KMS-11 (cell line): ENCODE measurements around the gene RBM18.

Experiments used
- H2AFZ ChIP-seq: fragments of 200-600 bp; sonication (generic); 2 replicates; pipeline ENCODE4 v1.6.1; 2016; ENCODE audit warnings: antibody characterized with exemption, mixed run types, low read depth
- H3K27ac ChIP-seq: fragments of 200-600 bp; sonication (generic); 2 replicates; pipeline ENCODE4 v1.6.1; 2016; ENCODE audit warnings: mild to moderate bottlenecking, mixed run types
- H3K27me3 ChIP-seq: fragments of 200-600 bp; sonication (generic); 2 replicates; pipeline ENCODE4 v1.6.1; 2017; ENCODE audit warnings: mild to moderate bottlenecking, low read depth, mixed run types, moderate library complexity; ENCODE audit not compliant: insufficient read depth
- H3K36me3 ChIP-seq: fragments of 200-600 bp; sonication (generic); 2 replicates; pipeline ENCODE4 v1.6.1; 2017; ENCODE audit warnings: mild to moderate bottlenecking, mixed run types; ENCODE audit not compliant: insufficient read depth
- H3K4me1 ChIP-seq: fragments of 200-600 bp; sonication (generic); 2 replicates; pipeline ENCODE4 v1.6.1; 2016; ENCODE audit warnings: mild to moderate bottlenecking, low read depth, mixed run types; ENCODE audit not compliant: poor library complexity, severe bottlenecking
- H3K4me2 ChIP-seq: fragments of 200-600 bp; sonication (generic); 2 replicates; pipeline ENCODE4 v1.7.0; 2016; ENCODE audit warnings: mild to moderate bottlenecking, mixed run types
- H3K4me3 ChIP-seq: fragments of 200-600 bp; sonication (generic); IDR thresholded peaks from 2 replicates; pipeline ENCODE4 v1.6.1; 2017; ENCODE audit warnings: low read depth, low read length, mixed read lengths; ENCODE audit not compliant: insufficient read depth
- H3K79me2 ChIP-seq: fragments of 200-600 bp; sonication (generic); 2 replicates; pipeline ENCODE4 v1.6.1; 2016; ENCODE audit warnings: low read depth, mixed run types; ENCODE audit not compliant: insufficient read depth
- H3K9ac ChIP-seq: fragments of 200-600 bp; sonication (generic); 2 replicates; pipeline ENCODE4 v1.6.1; 2016; ENCODE audit warnings: mild to moderate bottlenecking, mixed run types
- H4K20me1 ChIP-seq: fragments of 200-600 bp; sonication (generic); 2 replicates; pipeline ENCODE4 v1.6.1; 2016; ENCODE audit warnings: mild to moderate bottlenecking, mixed run types; ENCODE audit not compliant: insufficient read depth
- CTCF ChIP-seq: fragments of 200-600 bp; sonication (generic); conservative IDR thresholded peaks from 2 replicates; pipeline ENCODE4 v1.6.1; 2017; ENCODE audit warnings: low read depth, mild to moderate bottlenecking, antibody characterized with exemption, low read length, moderate library complexity, mixed read lengths

Gene RBM18

GRCh38 chr9:122218935-122219855, 45.4 kb downstream of the RBM18 start:
- H3K4me1 ChIP-seq, result no peaks in the 10 kb centered on the region
- no peaks in the 10 kb centered on the region for H3K36me3 ChIP-seq
- H3K27ac ChIP-seq, result no peak overlapping the region
- H3K4me2 ChIP-seq, result no peak overlapping the region
- no peak overlapping the region for H3K4me3 ChIP-seq
- H3K9ac ChIP-seq, result no peak overlapping the region
- no peaks in the 10 kb centered on the region for H3K27me3 ChIP-seq
- no peaks in the 10 kb centered on the region for H3K79me2 ChIP-seq
- H2AFZ ChIP-seq, result no peak overlapping the region
- no peak for TF ChIP-seq CTCF
- no peaks in the 10 kb centered on the region for H4K20me1 ChIP-seq

GRCh38 chr9:122218071-122218934, 46.3 kb downstream of the RBM18 start:
- TF ChIP-seq CTCF, result no peak
- H4K20me1 ChIP-seq, result no peaks in the 10 kb centered on the region
- H3K9ac ChIP-seq, result no peak overlapping the region
- no peaks in the 10 kb centered on the region for H3K79me2 ChIP-seq
- no peak overlapping the region for H3K4me3 ChIP-seq
- no peaks in the 10 kb centered on the region for H3K4me1 ChIP-seq
- no peaks in the 10 kb centered on the region for H3K27me3 ChIP-seq
- H2AFZ ChIP-seq, result no peak overlapping the region
- no peak overlapping the region for H3K27ac ChIP-seq
- no peak overlapping the region for H3K4me2 ChIP-seq
- H3K36me3 ChIP-seq, result no peaks in the 10 kb centered on the region

GRCh38 chr9:122217640-122218039, 47.0 kb downstream of the RBM18 start:
- no peaks in the 10 kb centered on the region for H3K27me3 ChIP-seq
- no peak for TF ChIP-seq CTCF

GRCh38 chr9:122216798-122217418, 47.7 kb downstream of the RBM18 start:
- H3K4me3 ChIP-seq, result no peak overlapping the region
- H3K27me3 ChIP-seq, result no peaks in the 10 kb centered on the region
- H3K4me1 ChIP-seq, result no peaks in the 10 kb centered on the region

More at GRCh38 chr9:122217640-122218039, 47.0 kb downstream of the RBM18 start:
- Histone ChIP-seq H3K4me3 (no peak overlapping the region), H3K27ac (no peak overlapping the region), H3K4me1 (no peaks in the 10 kb centered on the region), H2AFZ (no peak overlapping the region), H4K20me1 (no peaks in the 10 kb centered on the region), H3K9ac (no peak overlapping the region), H3K36me3 (no peaks in the 10 kb centered on the region), H3K79me2 (no peaks in the 10 kb centered on the region), H3K4me2 (no peak overlapping the region)

More at GRCh38 chr9:122216798-122217418, 47.7 kb downstream of the RBM18 start:
- Histone ChIP-seq H2AFZ (no peak overlapping the region), H4K20me1 (no peaks in the 10 kb centered on the region), H3K79me2 (no peaks in the 10 kb centered on the region), H3K9ac (no peak overlapping the region), H3K36me3 (no peaks in the 10 kb centered on the region), H3K27ac (no peak overlapping the region), H3K4me2 (no peak overlapping the region)
- TF ChIP-seq CTCF, result no peak
